Ovary (tissue), 3 donors: ENCODE measurements around the gene XPNPEP3.

Experiments
- EP300 ChIP-seq: sonication (generic); formaldehyde crosslinking; IDR thresholded peaks from one replicate; pipeline ENCODE4 v1.6.1; 2017; ENCODE audit warnings: antibody characterized with exemption
- POLR2A ChIP-seq: fragments of 450-650 bp; IDR thresholded peaks from one replicate; pipeline ENCODE4 v1.6.1; 2017; ENCODE audit warnings: antibody characterized with exemption, mild to moderate bottlenecking, moderate library complexity
- TF ChIP-seq, protein P1 (sequence below), 3 donors: fragments of 450-650 bp in 2 of 3; fragments of 200-600 bp in 1 of 3; IDR thresholded peaks; one replicate each; pipeline versions ENCODE4 v1.5.1 to v1.8.0; 2016 to 2022; ENCODE audit warnings: antibody characterized with exemption in 3 of 3, mild to moderate bottlenecking in 1 of 3
- donor health status: DM: no; HTN: no; CAD: no.

DNA sequence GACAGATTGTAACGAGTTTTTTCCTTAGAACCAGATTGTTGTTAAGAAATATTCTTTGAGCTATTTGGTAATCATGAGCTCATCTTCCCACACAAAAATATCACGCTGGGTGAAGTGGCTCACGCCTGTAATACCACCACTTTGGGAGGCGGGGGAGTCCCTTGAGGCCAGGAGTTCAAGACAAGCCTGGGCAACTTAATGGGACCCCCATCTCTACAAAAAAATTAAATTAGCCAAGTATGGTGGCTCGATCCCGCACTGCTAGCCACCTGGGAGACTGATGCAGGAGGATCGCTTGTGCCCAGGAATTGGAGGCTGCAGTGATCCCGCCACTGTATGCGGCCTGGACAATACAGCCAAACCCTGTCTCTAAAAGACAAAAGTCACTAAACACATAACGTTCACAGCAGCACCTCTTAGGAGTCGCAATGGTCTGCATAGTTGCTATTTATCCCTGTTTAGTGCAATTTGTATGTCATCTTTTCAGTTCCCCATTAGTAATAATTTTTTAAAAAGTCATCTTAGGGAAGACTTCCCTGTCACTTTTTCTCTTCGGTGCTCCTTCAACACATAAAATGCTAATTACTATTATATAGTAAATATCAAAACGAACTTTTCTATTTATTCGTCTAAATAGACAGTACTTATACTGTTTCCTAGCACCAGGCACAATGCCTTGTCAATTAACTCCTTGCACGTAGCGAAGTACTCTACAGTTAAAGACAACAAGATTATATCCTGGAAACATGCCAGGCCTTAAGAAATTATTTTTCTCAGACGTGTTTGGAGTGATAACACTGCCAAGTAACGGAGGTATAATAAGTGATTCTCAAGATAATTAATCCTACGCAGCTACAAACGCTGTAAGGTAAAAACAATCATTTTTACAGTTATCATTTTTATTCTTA lies 1.6 kb upstream of the XPNPEP3 start:
- TF ChIP-seq, protein P1, sequence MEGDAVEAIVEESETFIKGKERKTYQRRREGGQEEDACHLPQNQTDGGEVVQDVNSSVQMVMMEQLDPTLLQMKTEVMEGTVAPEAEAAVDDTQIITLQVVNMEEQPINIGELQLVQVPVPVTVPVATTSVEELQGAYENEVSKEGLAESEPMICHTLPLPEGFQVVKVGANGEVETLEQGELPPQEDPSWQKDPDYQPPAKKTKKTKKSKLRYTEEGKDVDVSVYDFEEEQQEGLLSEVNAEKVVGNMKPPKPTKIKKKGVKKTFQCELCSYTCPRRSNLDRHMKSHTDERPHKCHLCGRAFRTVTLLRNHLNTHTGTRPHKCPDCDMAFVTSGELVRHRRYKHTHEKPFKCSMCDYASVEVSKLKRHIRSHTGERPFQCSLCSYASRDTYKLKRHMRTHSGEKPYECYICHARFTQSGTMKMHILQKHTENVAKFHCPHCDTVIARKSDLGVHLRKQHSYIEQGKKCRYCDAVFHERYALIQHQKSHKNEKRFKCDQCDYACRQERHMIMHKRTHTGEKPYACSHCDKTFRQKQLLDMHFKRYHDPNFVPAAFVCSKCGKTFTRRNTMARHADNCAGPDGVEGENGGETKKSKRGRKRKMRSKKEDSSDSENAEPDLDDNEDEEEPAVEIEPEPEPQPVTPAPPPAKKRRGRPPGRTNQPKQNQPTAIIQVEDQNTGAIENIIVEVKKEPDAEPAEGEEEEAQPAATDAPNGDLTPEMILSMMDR (IDR thresholded peaks at IDR 0.05): no peak
- TF ChIP-seq EP300 (no peak), POLR2A (no peak)
